SHP77 treated with DMSO at 0.1 percent for 48 hours (cell line): Measurements from ENCODE around the gene CCDC188.

ENCODE experiments used
- DNase-seq: peaks from one replicate; lab custom pipeline; 2025; lab: John Stamatoyannopoulos, UW

Gene CCDC188

GRCh38 chr22:20105456-20106204 is 45.2 kb downstream of the CCDC188 start:
- no peak for DNase-seq

- no peak for DNase-seq
These were observed 48.6 kb downstream of the CCDC188 start for GRCh38 chr22:20102203-20102780.

DNA sequence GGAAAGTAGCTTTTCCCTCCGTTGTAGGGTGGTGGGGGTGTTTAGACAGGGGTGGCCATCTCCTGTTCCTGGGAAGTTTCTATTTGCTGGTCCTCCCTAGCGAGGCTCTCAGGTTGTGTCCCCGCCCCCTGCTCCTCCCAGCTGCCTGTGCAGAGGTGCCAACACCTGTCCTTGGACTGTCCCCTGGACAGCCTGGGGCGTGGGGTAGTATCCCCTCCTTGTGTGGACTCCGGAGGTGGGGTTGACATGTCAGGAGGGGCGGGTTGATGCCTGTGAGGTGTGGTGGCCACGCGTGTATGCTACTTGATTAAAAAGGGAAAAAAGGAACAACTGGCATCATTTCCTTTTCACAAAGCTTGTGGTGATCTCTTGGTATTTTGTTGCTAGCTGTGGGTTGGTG is 49.2 kb downstream of the CCDC188 start:
- DNase-seq, result no peak

DNA sequence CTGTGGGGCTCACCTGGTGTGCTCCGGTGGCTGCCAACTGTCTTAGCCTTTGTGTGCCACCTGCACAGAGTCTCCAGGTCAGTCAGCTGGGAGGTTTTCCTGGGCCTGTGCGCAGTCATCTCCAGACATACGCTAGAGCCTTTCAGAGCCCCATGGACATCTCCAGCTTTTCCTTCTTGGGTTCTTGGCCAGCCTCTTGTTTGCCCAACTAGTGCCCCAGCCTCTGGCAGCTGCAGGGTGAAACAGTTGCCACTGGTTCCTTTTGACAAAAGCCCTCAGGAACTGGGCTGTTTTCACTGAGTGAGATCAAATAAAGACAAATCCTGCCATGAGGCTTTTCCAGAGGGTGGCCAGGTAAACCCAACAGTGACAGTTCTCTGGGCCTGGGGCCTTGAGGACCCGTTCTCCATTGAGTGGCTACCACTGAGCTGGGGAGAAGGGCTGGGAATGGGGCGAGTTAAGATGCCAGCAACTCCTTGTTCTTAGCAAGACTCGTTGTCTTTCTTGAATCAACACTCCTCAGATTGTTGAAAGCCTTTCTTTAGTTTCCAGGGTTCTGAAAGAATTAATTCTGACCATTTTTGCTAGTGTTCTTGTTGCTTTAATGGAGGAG is 51.6 kb downstream of the CCDC188 start:
- DNase-seq, result no peak
